Measurements from ENCODE around the gene CTNNB1. TPM values are rescaled to one million over a fixed set of nuclear protein-coding genes. Genes with fewer than 3 reads are reported as not detected.
A peak's percentile ranks its signal among the peaks of the same experiment; 100 is the strongest.

Gene CTNNB1
- total RNA-seq, 1 donor from 2014 or later: 416 TPM

- no peak for DNase-seq (ENCODE audit: low read depth)
- Histone ChIP-seq H3K36me3 (ENCODE audit: control insufficient read depth, insufficient read depth, low read length) (no peaks in the 10 kb centered on the region), H3K4me3 (ENCODE audit: low read depth, low read length) (peak overlapping the region; percentile 99), H3K27me3 (ENCODE audit: control insufficient read depth, insufficient read depth, low read length) (no peaks in the 10 kb centered on the region)
- no peak for TF ChIP-seq CTCF (IDR thresholded peaks at IDR 0.05; ENCODE audit: insufficient read depth, low read length, poor library complexity, severe bottlenecking)
These were observed 779 bp upstream of the CTNNB1 start for GRCh38 chr3:41198526-41198925.

GRCh38 chr3:41199866-41200668 is 762 bp downstream of the CTNNB1 start:
- peak overlapping the region; percentile 99 for H3K4me3 ChIP-seq (ENCODE audit: low read depth, low read length)
- no peaks in the 10 kb centered on the region for H3K36me3 ChIP-seq (ENCODE audit: control insufficient read depth, insufficient read depth, low read length)
- H3K27me3 ChIP-seq (ENCODE audit: control insufficient read depth, insufficient read depth, low read length): no peaks in the 10 kb centered on the region
- DNase-seq (ENCODE audit: low read depth): no peak
- TF ChIP-seq CTCF (IDR thresholded peaks at IDR 0.05; ENCODE audit: insufficient read depth, low read length, poor library complexity, severe bottlenecking): no peak

- no peak for TF ChIP-seq CTCF (IDR thresholded peaks at IDR 0.05; ENCODE audit: insufficient read depth, low read length, poor library complexity, severe bottlenecking)
- DNase-seq (ENCODE audit: low read depth): no peak
- no peaks in the 10 kb centered on the region for H3K27me3 ChIP-seq (ENCODE audit: control insufficient read depth, insufficient read depth, low read length)
- H3K36me3 ChIP-seq (ENCODE audit: control insufficient read depth, insufficient read depth, low read length): no peaks in the 10 kb centered on the region
- peak overlapping the region; percentile 99 for H3K4me3 ChIP-seq (ENCODE audit: low read depth, low read length)
These were observed 1.3 kb downstream of the CTNNB1 start for GRCh38 chr3:41200669-41201021.

GRCh38 chr3:41202075-41202833 is 2.9 kb downstream of the CTNNB1 start:
- no peak for TF ChIP-seq CTCF (IDR thresholded peaks at IDR 0.05; ENCODE audit: insufficient read depth, low read length, poor library complexity, severe bottlenecking)
- DNase-seq (ENCODE audit: low read depth): no peak
- Histone ChIP-seq H3K36me3 (ENCODE audit: control insufficient read depth, insufficient read depth, low read length) (no peaks in the 10 kb centered on the region), H3K27me3 (ENCODE audit: control insufficient read depth, insufficient read depth, low read length) (no peaks in the 10 kb centered on the region), H3K4me3 (ENCODE audit: low read depth, low read length) (peak overlapping the region; percentile 99)

- no peak for DNase-seq (ENCODE audit: low read depth)
- no peaks in the 10 kb centered on the region for H3K36me3 ChIP-seq (ENCODE audit: control insufficient read depth, insufficient read depth, low read length)
- TF ChIP-seq CTCF (IDR thresholded peaks at IDR 0.05; ENCODE audit: insufficient read depth, low read length, poor library complexity, severe bottlenecking): peak; percentile 49
- no peak overlapping the region for H3K4me3 ChIP-seq (ENCODE audit: low read depth, low read length)
- H3K27me3 ChIP-seq (ENCODE audit: control insufficient read depth, insufficient read depth, low read length): no peaks in the 10 kb centered on the region
These were observed 3.6 kb downstream of the CTNNB1 start for GRCh38 chr3:41202834-41203345.
